ENCODE results near the gene SLC26A6. TPM values are rescaled to one million over a fixed set of nuclear protein-coding genes. Genes with fewer than 3 reads are reported as not detected.

Gene SLC26A6
- total and polyA plus RNA-seq, 2 of the 13 experiments (the other 11 are each of a cell fraction or from before 2014, with no cell fraction given): 40.7 to 184 TPM

DNA sequence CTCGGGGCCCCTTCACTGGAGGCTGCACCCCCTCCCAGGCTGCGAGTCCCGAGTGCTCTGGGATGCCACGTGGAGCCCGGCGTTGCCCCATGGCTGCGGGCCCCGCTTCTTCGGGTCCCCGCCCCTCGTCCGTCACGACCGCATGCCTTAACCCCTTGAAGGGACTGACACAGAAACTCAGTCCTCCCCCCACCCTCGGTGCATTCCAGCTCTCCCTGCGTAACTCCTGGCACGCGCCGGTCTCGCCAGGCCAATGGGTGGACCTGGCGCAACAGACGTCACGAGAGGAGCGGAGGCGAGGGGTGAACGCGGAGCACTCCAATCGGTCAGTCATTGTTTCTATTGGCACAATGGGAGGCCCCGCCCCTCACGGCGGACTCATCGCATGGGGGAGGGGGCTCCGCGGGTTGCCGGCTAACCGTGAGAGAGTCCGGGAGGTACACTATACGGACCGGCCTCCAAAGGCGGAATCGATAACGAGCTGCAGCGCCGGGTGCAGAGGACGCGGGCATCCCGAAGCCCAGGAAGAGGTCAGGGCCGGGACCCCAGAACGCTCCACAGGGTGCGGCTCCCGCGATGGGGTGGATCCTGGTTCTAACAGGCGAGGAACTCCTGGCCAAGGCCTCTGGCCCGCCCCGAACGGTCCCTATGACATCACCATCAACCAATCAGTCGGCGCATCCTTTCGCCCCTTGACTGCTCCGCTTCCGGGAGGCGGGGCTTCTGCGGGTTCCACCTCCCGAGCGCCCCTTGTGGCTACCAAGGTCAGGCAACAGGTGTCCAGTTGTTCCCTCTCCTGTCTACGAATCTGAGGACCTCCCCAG is 28.4 kb upstream of the SLC26A6 start (continued):
- TF ChIP-seq ZBTB34 (CRISPR knock-in tag; IDR thresholded peaks at IDR 0.05) (peak; percentile 74; the same call in 1 of the 2 replicates), SOX5 (CRISPR knock-in tag; IDR thresholded peaks at IDR 0.05; ENCODE audit: borderline replicate concordance) (peak; percentile 85), ARNT (IDR thresholded peaks at IDR 0.05) (no peak), IRX3 (CRISPR knock-in tag; IDR thresholded peaks at IDR 0.05; ENCODE audit: borderline replicate concordance, low read depth) (0 out of 2 replicates have a peak, but pooled peaks have one; percentile 47), ZFX (CRISPR knock-in tag; IDR thresholded peaks at IDR 0.05; ENCODE audit: low read depth) (peak; percentile 80), ZNF674 (CRISPR knock-in tag; IDR thresholded peaks at IDR 0.05; ENCODE audit: low read depth) (no peak), ZNF614 (CRISPR knock-in tag; IDR thresholded peaks at IDR 0.05; ENCODE audit: borderline replicate concordance) (peak; percentile 72), JUND (CRISPR knock-in tag; IDR thresholded peaks at IDR 0.05) (peak; percentile 55; the same call in 1 of the 2 replicates), ZBTB20 (CRISPR knock-in tag; IDR thresholded peaks at IDR 0.05; ENCODE audit: borderline replicate concordance, low read depth) (no peak), ZNF713 (CRISPR knock-in tag; IDR thresholded peaks at IDR 0.05) (peak; percentile 80; the same call in 1 of the 2 replicates), FOXA3 (CRISPR knock-in tag; IDR thresholded peaks at IDR 0.05) (0 out of 2 replicates have a peak, but pooled peaks have one; percentile 14), PRPF4 (IDR thresholded peaks at IDR 0.05; ENCODE audit: low read depth, low read length, poor library complexity, severe bottlenecking) (no peak), ZNF510 (CRISPR knock-in tag; IDR thresholded peaks at IDR 0.05; ENCODE audit: low read depth) (0 out of 2 replicates have a peak, but pooled peaks have one; percentile 18), PCBP2 (optimal IDR thresholded peaks at IDR 0.05; ENCODE audit: low read depth, low read length, poor library complexity, severe bottlenecking) (no peak), TBX3 (IDR thresholded peaks at IDR 0.05; ENCODE audit: borderline replicate concordance) (no peak), POLR2A (IDR thresholded peaks at IDR 0.05; ENCODE audit: insufficient read depth in 1 of 2, low read depth in 2 of 2, low read length in 2 of 2) (no peak; a peak in 1 of 4 replicates), NFYC (CRISPR knock-in tag; IDR thresholded peaks at IDR 0.05) (peak; percentile 80), ZNF33B (CRISPR knock-in tag; IDR thresholded peaks at IDR 0.05) (peak; percentile 26; the same call in 1 of the 2 replicates), ZMYM3 (CRISPR knock-in tag; IDR thresholded peaks at IDR 0.05) (0 out of 2 replicates have a peak, but pooled peaks have one; percentile 16), SETDB1 (CRISPR knock-in tag; IDR thresholded peaks at IDR 0.05; ENCODE audit: borderline replicate concordance) (no peak)
- TF ChIP-seq, protein P1, sequence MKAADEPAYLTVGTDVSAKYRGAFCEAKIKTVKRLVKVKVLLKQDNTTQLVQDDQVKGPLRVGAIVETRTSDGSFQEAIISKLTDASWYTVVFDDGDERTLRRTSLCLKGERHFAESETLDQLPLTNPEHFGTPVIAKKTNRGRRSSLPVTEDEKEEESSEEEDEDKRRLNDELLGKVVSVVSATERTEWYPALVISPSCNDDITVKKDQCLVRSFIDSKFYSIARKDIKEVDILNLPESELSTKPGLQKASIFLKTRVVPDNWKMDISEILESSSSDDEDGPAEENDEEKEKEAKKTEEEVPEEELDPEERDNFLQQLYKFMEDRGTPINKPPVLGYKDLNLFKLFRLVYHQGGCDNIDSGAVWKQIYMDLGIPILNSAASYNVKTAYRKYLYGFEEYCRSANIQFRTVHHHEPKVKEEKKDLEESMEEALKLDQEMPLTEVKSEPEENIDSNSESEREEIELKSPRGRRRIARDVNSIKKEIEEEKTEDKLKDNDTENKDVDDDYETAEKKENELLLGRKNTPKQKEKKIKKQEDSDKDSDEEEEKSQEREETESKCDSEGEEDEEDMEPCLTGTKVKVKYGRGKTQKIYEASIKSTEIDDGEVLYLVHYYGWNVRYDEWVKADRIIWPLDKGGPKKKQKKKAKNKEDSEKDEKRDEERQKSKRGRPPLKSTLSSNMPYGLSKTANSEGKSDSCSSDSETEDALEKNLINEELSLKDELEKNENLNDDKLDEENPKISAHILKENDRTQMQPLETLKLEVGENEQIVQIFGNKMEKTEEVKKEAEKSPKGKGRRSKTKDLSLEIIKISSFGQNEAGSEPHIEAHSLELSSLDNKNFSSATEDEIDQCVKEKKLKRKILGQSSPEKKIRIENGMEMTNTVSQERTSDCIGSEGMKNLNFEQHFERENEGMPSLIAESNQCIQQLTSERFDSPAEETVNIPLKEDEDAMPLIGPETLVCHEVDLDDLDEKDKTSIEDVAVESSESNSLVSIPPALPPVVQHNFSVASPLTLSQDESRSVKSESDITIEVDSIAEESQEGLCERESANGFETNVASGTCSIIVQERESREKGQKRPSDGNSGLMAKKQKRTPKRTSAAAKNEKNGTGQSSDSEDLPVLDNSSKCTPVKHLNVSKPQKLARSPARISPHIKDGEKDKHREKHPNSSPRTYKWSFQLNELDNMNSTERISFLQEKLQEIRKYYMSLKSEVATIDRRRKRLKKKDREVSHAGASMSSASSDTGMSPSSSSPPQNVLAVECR (CRISPR knock-in tag; IDR thresholded peaks at IDR 0.05; ENCODE audit: borderline replicate concordance): peak; percentile 93
- TF ChIP-seq, protein P2, sequence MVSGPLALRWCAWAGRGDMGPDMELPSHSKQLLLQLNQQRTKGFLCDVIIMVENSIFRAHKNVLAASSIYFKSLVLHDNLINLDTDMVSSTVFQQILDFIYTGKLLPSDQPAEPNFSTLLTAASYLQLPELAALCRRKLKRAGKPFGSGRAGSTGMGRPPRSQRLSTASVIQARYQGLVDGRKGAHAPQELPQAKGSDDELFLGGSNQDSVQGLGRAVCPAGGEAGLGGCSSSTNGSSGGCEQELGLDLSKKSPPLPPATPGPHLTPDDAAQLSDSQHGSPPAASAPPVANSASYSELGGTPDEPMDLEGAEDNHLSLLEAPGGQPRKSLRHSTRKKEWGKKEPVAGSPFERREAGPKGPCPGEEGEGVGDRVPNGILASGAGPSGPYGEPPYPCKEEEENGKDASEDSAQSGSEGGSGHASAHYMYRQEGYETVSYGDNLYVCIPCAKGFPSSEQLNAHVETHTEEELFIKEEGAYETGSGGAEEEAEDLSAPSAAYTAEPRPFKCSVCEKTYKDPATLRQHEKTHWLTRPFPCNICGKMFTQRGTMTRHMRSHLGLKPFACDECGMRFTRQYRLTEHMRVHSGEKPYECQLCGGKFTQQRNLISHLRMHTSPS (CRISPR knock-in tag; IDR thresholded peaks at IDR 0.05; ENCODE audit: low read depth): peak; percentile 43; the same call in 1 of the 2 replicates

Data from HepG2 (cell line).